WERI-Rb-1 (cell line): ENCODE results near the gene NKAIN2.

Experiments
- DNase-seq: peaks from one replicate; pipeline ENCODE4 v3.0.0-alpha.2; 2020
- H3K27ac ChIP-seq: fragments of 250-450 bp; sonication (Bioruptor Pico); 2 replicates; pipeline ENCODE4 v1.5.1; 2020; ENCODE audit warnings: mild to moderate bottlenecking, moderate library complexity
- H3K27me3 ChIP-seq: fragments of 250-450 bp; sonication (Bioruptor Pico); 2 replicates; pipeline ENCODE4 v1.5.1; 2021; ENCODE audit warnings: mild to moderate bottlenecking, low read depth, moderate library complexity; ENCODE audit not compliant: insufficient read depth, severe bottlenecking
- H3K36me3 ChIP-seq: fragments of 250-450 bp; sonication (Bioruptor Pico); 2 replicates; pipeline ENCODE4 v1.5.1; 2020; ENCODE audit warnings: mild to moderate bottlenecking, moderate library complexity
- H3K4me3 ChIP-seq: 2 replicates; pipeline ENCODE4 v1.5.1; 2011; ENCODE audit warnings: low read depth, mild to moderate bottlenecking, control low read depth, low read length
- H3K9me3 ChIP-seq: fragments of 250-450 bp; sonication (Bioruptor Pico); 2 replicates; pipeline ENCODE4 v1.5.1; 2021; ENCODE audit warnings: mild to moderate bottlenecking, moderate library complexity; ENCODE audit not compliant: severe bottlenecking
- CTCF ChIP-seq: IDR thresholded peaks from 2 replicates; pipeline ENCODE4 v1.5.1; 2011; ENCODE audit warnings: low read depth, mild to moderate bottlenecking, control low read depth, inconsistent platforms, low read length

Gene NKAIN2

DNA sequence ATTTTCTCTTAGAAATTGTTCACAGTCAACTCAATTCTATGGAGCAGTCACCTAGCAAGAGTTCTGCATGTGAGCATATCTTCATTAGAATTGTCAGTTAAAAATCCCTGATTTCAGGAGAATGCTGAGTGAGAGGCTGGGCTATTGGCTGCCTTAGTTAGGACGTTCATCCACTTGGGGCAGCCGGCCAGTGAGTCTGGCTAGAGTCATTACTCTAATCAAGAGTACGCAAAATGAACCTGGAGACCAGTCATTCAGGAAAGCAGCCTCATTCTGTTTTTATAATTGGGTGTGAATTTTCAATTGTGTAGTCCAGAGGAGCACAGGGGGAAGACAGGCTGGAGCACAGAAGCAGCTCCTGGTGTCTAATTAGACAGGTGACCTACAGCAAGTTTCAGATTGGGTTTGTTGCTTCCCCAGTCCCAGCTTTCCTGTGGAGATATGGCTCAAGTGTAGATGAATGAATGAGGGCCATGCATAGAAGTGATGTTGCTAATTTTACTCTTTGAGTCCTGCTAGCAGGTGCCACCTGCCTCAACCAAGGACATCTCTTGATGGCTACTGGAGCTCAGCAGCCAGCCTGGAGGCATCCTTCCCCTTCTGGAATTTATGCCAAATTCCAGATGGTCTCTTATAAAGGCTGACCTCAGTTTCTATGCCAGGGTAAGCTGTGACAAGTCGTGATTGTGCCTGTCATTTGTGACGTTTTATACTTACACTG is 265.7 kb downstream of the NKAIN2 start:
- DNase-seq = no peak
- Histone ChIP-seq H3K36me3 (no peaks in the 10 kb centered on the region), H3K9me3 (no peaks in the 10 kb centered on the region), H3K4me3 (no peak overlapping the region), H3K27ac (no peak overlapping the region), H3K27me3 (no peaks in the 10 kb centered on the region)
- no peak for TF ChIP-seq CTCF

DNA sequence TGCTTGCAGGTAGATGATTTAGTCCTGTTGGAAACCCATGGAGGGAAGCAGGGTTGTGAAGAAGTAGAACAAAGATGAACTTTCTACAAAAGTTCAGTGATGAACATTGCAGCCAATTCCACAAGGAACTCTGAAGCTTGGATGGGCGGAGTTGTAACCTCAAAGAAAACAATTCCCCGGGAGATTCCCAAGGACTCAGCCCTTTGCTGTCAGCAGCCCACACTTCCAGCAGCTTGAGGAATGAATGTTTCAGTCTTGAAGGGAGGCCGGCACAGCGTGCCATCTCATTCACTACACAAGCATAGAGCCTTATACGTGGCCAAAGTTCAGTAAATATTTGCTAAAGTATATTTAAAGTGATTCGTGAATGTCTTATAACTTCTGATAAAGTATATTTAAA is 269.4 kb downstream of the NKAIN2 start:
- no peak overlapping the region for H3K27ac ChIP-seq
- no peaks in the 10 kb centered on the region for H3K27me3 ChIP-seq
- TF ChIP-seq CTCF = no peak
- H3K9me3 ChIP-seq = no peaks in the 10 kb centered on the region
- H3K4me3 ChIP-seq = no peak overlapping the region
- DNase-seq = no peak
- no peaks in the 10 kb centered on the region for H3K36me3 ChIP-seq

- Histone ChIP-seq H3K9me3 (no peaks in the 10 kb centered on the region), H3K36me3 (no peaks in the 10 kb centered on the region), H3K4me3 (no peak overlapping the region), H3K27ac (no peak overlapping the region), H3K27me3 (no peaks in the 10 kb centered on the region)
- no peak for DNase-seq
- no peak for TF ChIP-seq CTCF
Observed at GRCh38 chr6:124073820-124074587, 270.3 kb downstream of the NKAIN2 start.

DNA sequence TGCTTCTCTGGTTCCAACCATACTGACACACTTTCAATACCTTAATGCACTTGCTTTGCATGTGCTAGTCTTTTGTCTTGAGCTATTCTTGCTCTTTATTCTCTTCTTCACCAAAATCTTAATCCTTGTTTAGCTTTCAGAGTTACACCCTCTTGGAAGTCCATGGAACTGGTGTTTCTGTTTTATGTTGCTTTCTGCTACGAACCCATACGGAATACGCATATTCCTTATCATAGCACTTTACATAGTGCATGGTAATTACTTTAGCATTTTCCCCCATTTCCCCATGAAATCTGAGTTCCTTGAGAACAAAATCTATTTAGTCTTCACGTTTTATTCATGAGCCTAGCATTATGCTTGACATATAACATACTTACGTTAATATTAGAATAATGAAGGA is 270.9 kb downstream of the NKAIN2 start:
- no peaks in the 10 kb centered on the region for H3K27me3 ChIP-seq
- no peak for TF ChIP-seq CTCF
- no peak overlapping the region for H3K4me3 ChIP-seq
- no peak for DNase-seq
- H3K27ac ChIP-seq = no peak overlapping the region
- H3K9me3 ChIP-seq = no peaks in the 10 kb centered on the region
- H3K36me3 ChIP-seq = no peaks in the 10 kb centered on the region

DNA sequence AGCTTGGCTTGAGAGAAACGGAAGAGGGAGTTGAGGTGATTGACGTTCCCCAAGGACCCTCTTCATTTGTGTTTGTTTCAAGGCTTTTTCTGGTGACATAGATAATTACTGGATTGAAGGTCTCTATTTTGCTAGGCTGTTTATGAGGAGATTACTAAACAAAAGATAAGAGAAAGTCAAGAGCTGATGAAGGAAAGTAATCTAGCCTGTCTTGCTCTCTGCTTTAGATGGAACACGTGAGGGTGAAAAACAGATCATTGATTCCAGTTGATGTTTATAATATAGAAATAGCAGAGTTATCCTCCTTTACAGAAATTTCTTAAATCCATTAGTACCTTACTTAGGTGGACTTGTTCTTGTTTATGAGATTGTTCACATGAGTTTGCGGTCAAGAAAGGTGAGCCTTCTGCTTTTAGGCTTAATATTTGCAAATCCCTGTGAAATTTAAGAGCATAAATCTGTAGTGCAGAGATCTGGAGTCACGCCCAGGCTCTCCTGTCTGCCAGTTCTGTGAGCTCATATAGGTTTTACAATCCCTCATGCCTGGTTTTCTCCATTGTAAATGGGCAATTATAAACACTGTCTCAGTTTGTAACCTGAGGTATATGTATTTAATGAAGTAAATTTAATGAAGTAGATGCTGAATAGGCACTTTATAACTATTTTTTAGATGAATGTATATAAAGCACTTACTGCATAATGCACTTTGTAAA is 272.8 kb downstream of the NKAIN2 start:
- Histone ChIP-seq H3K27me3 (no peaks in the 10 kb centered on the region), H3K36me3 (no peaks in the 10 kb centered on the region), H3K9me3 (no peaks in the 10 kb centered on the region), H3K4me3 (no peak overlapping the region), H3K27ac (no peak overlapping the region)
- no peak for DNase-seq
- TF ChIP-seq CTCF = no peak
